HG03025 (cell line): ENCODE results near the gene BIK.

Experiments used
- ATAC-seq: cut with Tn5 transposase; IDR thresholded peaks from one replicate; pipeline ENCODE4 v1.9.1; 2021; ENCODE audit warnings: mild to moderate bottlenecking, moderate library complexity; ENCODE audit not compliant: unreplicated experiment, low FRiP score

BIK gene

DNA sequence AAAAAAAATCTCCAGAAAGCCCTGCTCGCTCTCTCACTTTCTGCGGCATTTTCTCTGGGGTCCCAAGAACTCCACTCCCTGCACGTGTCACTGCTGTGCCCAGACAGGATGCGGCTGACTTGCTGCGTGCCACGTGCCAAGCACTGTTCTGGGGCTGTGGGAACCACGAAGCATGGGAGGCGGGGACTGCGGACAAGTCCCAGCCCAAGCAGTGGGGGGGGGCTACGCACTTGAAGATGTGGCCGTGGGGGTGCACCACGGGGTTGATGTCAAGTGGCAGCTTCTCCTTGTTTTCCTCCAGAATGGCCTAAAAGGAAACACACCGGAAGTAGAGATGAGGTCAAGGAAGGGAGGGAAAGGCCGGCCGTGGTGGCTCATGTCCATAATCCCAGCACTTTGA lies 65.5 kb downstream of the BIK start:
- no peak for ATAC-seq

- ATAC-seq: no peak
Measured at GRCh38 chr22:43177479-43177878, 66.9 kb downstream of the BIK start.
